MV-4-11 (cell line): ENCODE results near the gene GP9.
"Not testable (repeated sequence)": the region's sequence is repeated elsewhere in the genome, so short reads cannot be mapped to it uniquely, and the experiment has no call there.

Experiments used
- DNase-seq: peaks from one replicate; lab custom pipeline; 2025; lab: John Stamatoyannopoulos, UW

Gene GP9

DNA sequence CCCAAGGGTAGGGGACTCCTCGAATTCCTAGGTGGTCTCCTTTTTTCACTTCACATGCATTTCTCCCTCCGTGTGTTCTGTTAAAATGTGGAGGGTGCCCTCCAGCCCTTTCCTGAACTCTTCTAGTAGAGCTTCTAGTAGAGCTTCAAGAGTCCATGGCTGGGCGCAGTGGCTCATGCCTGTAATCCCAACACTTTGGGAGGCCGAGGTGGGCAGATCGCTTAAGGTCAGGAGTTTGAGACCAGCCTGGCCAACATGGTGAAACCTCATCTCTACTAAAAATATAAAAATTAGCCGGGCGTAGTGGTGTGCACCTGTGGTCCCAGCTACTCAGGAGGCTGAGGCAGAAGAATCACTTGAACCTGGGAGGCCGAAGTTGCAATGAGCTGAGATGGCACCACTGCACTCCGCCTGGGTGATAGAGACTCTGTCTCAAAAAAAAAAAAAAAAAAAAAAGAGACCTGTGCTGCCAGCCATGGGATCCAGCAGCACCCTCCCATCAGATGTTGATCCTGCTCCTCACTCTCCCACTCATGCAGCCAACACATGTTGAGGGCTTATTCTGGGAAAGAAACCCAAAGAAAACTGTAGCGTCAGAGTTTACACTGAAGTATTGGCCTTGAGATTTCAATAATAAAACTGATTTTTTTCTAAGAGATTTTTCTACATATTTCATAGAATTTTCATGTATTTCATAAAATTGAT, 50.6 kb downstream of the GP9 start:
- DNase-seq, result not testable (repeated sequence)
